H1 (cell line): ENCODE data around the gene CHCHD3. TPM values are rescaled to one million over a fixed set of nuclear protein-coding genes. Genes with fewer than 3 reads are reported as not detected.

Experiments
- CTCF ChIA-PET: fragments of 300-600 bp; sonication (Branson Sonifier 250); formaldehyde crosslinking; loops from one replicate; lab custom pipeline; 2021; ENCODE audit not compliant: partially characterized antibody; lab: Charles Lee
- POLR2A ChIA-PET: fragments of 300-600 bp; sonication (Branson Sonifier 250); formaldehyde crosslinking; loops from one replicate; lab custom pipeline; 2021; ENCODE audit warnings: inconsistent platforms; ENCODE audit not compliant: partially characterized antibody; lab: Charles Lee
- DNase-seq, 2 experiments: peaks; one replicate each; pipeline versions ENCODE4 v3.0.0 to v3.0.0-alpha.2; 2010 to 2022; ENCODE audit warnings: low spot score in 2 of 2, low read depth in 1 of 2, mixed read lengths in 1 of 2
- FAIRE-seq: peaks from 2 replicates; lab custom pipeline; 2011; peaks lifted over from hg19 to GRCh38; lab: Jason Lieb, UNC
- H2AFZ ChIP-seq: 2 replicates; pipeline ENCODE4 v1.8.1; 2012; ENCODE audit warnings: low read length, inconsistent platforms
- H2AK5ac ChIP-seq: 2 replicates; pipeline ENCODE4 v1.6.1; 2013; ENCODE audit warnings: low read depth, low read length
- H2BK120ac ChIP-seq: replicated peaks from 2 replicates; pipeline ENCODE3; 2013; ENCODE audit warnings: low read depth, low read length, inconsistent platforms
- H2BK12ac ChIP-seq: 2 replicates; pipeline ENCODE4 v1.6.1; 2013; ENCODE audit warnings: low read depth, low read length
- H2BK15ac ChIP-seq: 2 replicates; pipeline ENCODE4 v1.6.1; 2013; ENCODE audit warnings: low read length
- H2BK20ac ChIP-seq: 2 replicates; pipeline ENCODE4 v1.6.1; 2013; ENCODE audit warnings: low read length
- H2BK5ac ChIP-seq: 2 replicates; pipeline ENCODE4 v1.6.1; 2013; ENCODE audit warnings: low read depth, low read length
- H3K14ac ChIP-seq: 2 replicates; pipeline ENCODE4 v1.6.1; 2013; ENCODE audit warnings: inconsistent platforms; ENCODE audit not compliant: insufficient read length
- H3K18ac ChIP-seq: 2 replicates; pipeline ENCODE4 v1.6.1; 2013; ENCODE audit warnings: low read length; ENCODE audit errors: extremely low read depth
- H3K23ac ChIP-seq: 2 replicates; pipeline ENCODE4 v1.6.1; 2013; ENCODE audit warnings: inconsistent platforms; ENCODE audit not compliant: insufficient read length
- H3K23me2 ChIP-seq: 2 replicates; pipeline ENCODE4 v1.6.1; 2013; ENCODE audit warnings: low read depth, low read length
- H3K27ac ChIP-seq: 2 replicates; pipeline ENCODE4 v1.6.1; 2011; ENCODE audit warnings: low read depth, low read length, inconsistent platforms
- H3K27me3 ChIP-seq, 4 experiments: replicated peaks in 1 of 4; 1 replicate in 1 of 4; 2 replicates in 3 of 4; pipeline versions ENCODE4 v1.6.1 to v1.8.1; 2011 to 2013; ENCODE audit warnings: low read length in 3 of 4, mild to moderate bottlenecking in 3 of 4, inconsistent platforms in 2 of 4, mixed read lengths in 2 of 4, moderate library complexity in 1 of 4; ENCODE audit not compliant: control insufficient read depth in 3 of 4, insufficient read depth in 3 of 4; ENCODE audit errors: extremely low read depth in 1 of 4
- H3K36me3 ChIP-seq, 4 experiments: 2 replicates each; pipeline versions ENCODE4 v1.6.1 to v1.8.1; 2011 to 2013; ENCODE audit warnings: mild to moderate bottlenecking in 4 of 4, low read length in 3 of 4, moderate library complexity in 2 of 4, control low read depth in 1 of 4, inconsistent platforms in 1 of 4; ENCODE audit not compliant: insufficient read depth in 4 of 4, control insufficient read depth in 2 of 4
- H3K4ac ChIP-seq: replicated peaks from 2 replicates; pipeline ENCODE3; 2013; ENCODE audit warnings: low read length, low read depth, mixed read lengths, inconsistent platforms; ENCODE audit not compliant: insufficient read length
- H3K4me1 ChIP-seq, 4 experiments: replicated peaks in 1 of 4; 1 replicate in 1 of 4; 2 replicates in 3 of 4; pipeline versions ENCODE4 v1.6.1 to v1.8.1; 2011 to 2013; ENCODE audit warnings: low read length in 3 of 4, inconsistent platforms in 2 of 4, mixed read lengths in 1 of 4; ENCODE audit not compliant: insufficient read depth in 4 of 4, control insufficient read depth in 3 of 4
- H3K4me2 ChIP-seq, 2 experiments: 2 replicates each; pipeline versions ENCODE4 v1.6.1 to v1.8.1; 2011 to 2013; ENCODE audit warnings: low read depth in 2 of 2, low read length in 2 of 2, control low read depth in 1 of 2, inconsistent platforms in 1 of 2, mild to moderate bottlenecking in 1 of 2; ENCODE audit not compliant: insufficient read depth in 1 of 2
- H3K4me3 ChIP-seq, 4 experiments: fragments of 200-600, 300-600 bp in 1 of 4; sonication (generic), shearing (Covaris generic), sonication (Bioruptor Twin) in 1 of 4; 2 replicates each; pipeline versions ENCODE4 v1.5.1 to v1.8.1; 2011 to 2016; ENCODE audit warnings: low read length in 4 of 4, low read depth in 3 of 4, control low read depth in 2 of 4, inconsistent platforms in 2 of 4, mild to moderate bottlenecking in 2 of 4, mixed read lengths in 1 of 4, moderate library complexity in 1 of 4; ENCODE audit not compliant: insufficient read depth in 2 of 4; ENCODE audit errors: extremely low read depth in 1 of 4
- H3K56ac ChIP-seq: replicated peaks from 2 replicates; pipeline ENCODE3; 2013; ENCODE audit warnings: low read depth, mild to moderate bottlenecking, mixed read lengths, low read length, inconsistent platforms; ENCODE audit not compliant: insufficient read length
- H3K79me1 ChIP-seq: 2 replicates; pipeline ENCODE4 v1.6.1; 2013; ENCODE audit warnings: low read depth, low read length, control low read depth
- H3K79me2 ChIP-seq, 2 experiments: 2 replicates each; pipeline versions ENCODE4 v1.6.1 to v1.8.1; 2012 to 2013; ENCODE audit warnings: low read length in 2 of 2, mild to moderate bottlenecking in 2 of 2, inconsistent platforms in 1 of 2; ENCODE audit not compliant: insufficient read depth in 2 of 2, control insufficient read depth in 1 of 2
- H3K9ac ChIP-seq, 4 experiments: replicated peaks in 1 of 4; 1 replicate in 1 of 4; 2 replicates in 3 of 4; pipeline versions ENCODE4 v1.6.1 to v1.8.1; 2011 to 2013; ENCODE audit warnings: low read depth in 3 of 4, low read length in 3 of 4, control low read depth in 2 of 4, mild to moderate bottlenecking in 2 of 4, moderate library complexity in 2 of 4, inconsistent platforms in 1 of 4; ENCODE audit errors: extremely low read depth in 1 of 4
- H3K9me3 ChIP-seq, 2 experiments: 2 replicates each; pipeline versions ENCODE4 v1.6.1 to v1.8.1; 2012 to 2013; ENCODE audit warnings: mild to moderate bottlenecking in 2 of 2, moderate library complexity in 2 of 2, control low read depth in 1 of 2, inconsistent platforms in 1 of 2, low read depth in 1 of 2, low read length in 1 of 2, mixed read lengths in 1 of 2; ENCODE audit not compliant: insufficient read depth in 2 of 2
- H4K20me1 ChIP-seq, 2 experiments: replicated peaks in 1 of 2; 2 replicates each; pipeline versions ENCODE3 to v1.8.1; 2011 to 2013; ENCODE audit warnings: inconsistent platforms in 2 of 2, low read length in 2 of 2, mild to moderate bottlenecking in 1 of 2; ENCODE audit not compliant: insufficient read depth in 2 of 2, control insufficient read depth in 1 of 2
- H4K5ac ChIP-seq: 2 replicates; pipeline ENCODE4 v1.6.1; 2013; ENCODE audit warnings: low read length, low read depth, mixed read lengths, inconsistent platforms; ENCODE audit not compliant: insufficient read length
- H4K8ac ChIP-seq: 2 replicates; pipeline ENCODE4 v1.8.0; 2013; ENCODE audit warnings: mild to moderate bottlenecking, moderate library complexity, low read length, inconsistent platforms; ENCODE audit not compliant: insufficient read depth; ENCODE audit errors: extremely low read depth
- H4K91ac ChIP-seq: replicated peaks from 2 replicates; pipeline ENCODE3; 2013; ENCODE audit warnings: low read length, mixed read lengths, inconsistent platforms; ENCODE audit not compliant: insufficient read length
- HDAC2 ChIP-seq, 2 experiments: fragments of 300-600 bp in 1 of 2; sonication (generic) in 1 of 2; IDR thresholded peaks; 2 replicates each; pipeline ENCODE4 v1.6.1; 2011 to 2012; ENCODE audit warnings: low read depth in 2 of 2, low read length in 2 of 2, mild to moderate bottlenecking in 2 of 2, moderate library complexity in 2 of 2, borderline replicate concordance in 1 of 2, inconsistent platforms in 1 of 2
- WGBS, 2 experiments: shearing (Covaris generic) in 1 of 2; methylation state at CpG; one replicate each; pipeline versions ENCODE4 v1.1.6 to v1.1.7; 2013 to 2015; ENCODE audit warnings: low lambda C conversion rate in 2 of 2, mixed read lengths in 2 of 2, inconsistent platforms in 1 of 2, low coverage in 1 of 2, missing lambda C conversion rate in 1 of 2; ENCODE audit not compliant: insufficient replicate concordance in 2 of 2, insufficient coverage in 1 of 2, insufficient read length in 1 of 2; ENCODE audit errors: extremely low coverage in 1 of 2, missing lambda C conversion rate in 1 of 2; 5-methylcytosine and 5-hydroxymethylcytosine counted together
- polyA plus RNA-seq, 7 experiments: library from polyadenylated mRNA; depleted of rRNA in 3 of 7; stranded (reverse) in 5 of 7; unstranded in 2 of 7; fragments of >200 nt in 5 of 7; fragments of 200-250 nt in 2 of 7; gene quantifications; 1 replicate in 5 of 7; 2 replicates in 1 of 7; 4 replicates in 1 of 7; pipeline versions ENCODE4 v1.2.1 to v1.2.3, GENCODE V29; 2011 to 2013; ENCODE audit warnings: missing spikeins in 2 of 7, mixed read lengths in 2 of 7
- total RNA-seq: library from RNA; stranded (reverse); fragmentation: NEBNext Ultra II Directional; extraction: Animal tissue kit (Norgen Biotek cat#: 25700); gene quantifications from 2 replicates; pipeline ENCODE4 v1.2.1, GENCODE V29; 2021

Gene CHCHD3
- total and polyA plus RNA-seq, 2 of the 8 experiments (the other 6 are each of a cell fraction or from before 2014, with no cell fraction given): 42.9 to 137 TPM

DNA sequence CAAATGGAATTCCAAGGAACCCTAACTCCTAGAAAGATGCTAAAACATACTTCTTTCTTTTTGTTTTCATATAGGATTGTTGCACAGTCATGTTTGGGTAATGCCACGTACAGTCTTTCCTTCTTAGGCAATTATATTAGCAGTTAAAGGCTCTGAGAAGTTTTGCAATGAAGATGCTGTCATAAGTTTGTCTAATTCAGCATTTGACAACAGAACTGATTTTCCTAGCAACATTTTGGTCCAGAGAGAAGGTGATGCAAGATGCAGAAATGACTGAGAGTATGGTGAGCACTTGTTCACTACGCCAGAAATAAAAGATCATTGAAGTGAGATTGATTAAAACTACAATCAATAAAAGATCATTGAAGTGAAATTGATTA is 321.7 kb downstream of the CHCHD3 start:
- Histone ChIP-seq H3K79me2 (no peaks in the 10 kb centered on the region), H3K9ac (no peak overlapping the region), H3K14ac (no peak overlapping the region), H2BK15ac (no peak overlapping the region), H4K91ac (no peak overlapping the region), H3K23me2 (no peaks in the 10 kb centered on the region; the same call in 1 of the 2 replicates), H4K8ac (no peak overlapping the region), H3K27ac (no peak overlapping the region), H2BK12ac (no peak overlapping the region), H3K36me3 (no peaks in the 10 kb centered on the region), H3K4me3 (no peak overlapping the region), H4K5ac (no peak overlapping the region), H3K4ac (no peak overlapping the region), H3K4me2 (no peak overlapping the region), H2BK5ac (no peak overlapping the region), H3K4me1 (no peaks in the 10 kb centered on the region; a peak in 1 of 7 replicates), H3K9me3 (no peaks in the 10 kb centered on the region), H2AFZ (no peak overlapping the region), H2BK20ac (no peak overlapping the region), H2BK120ac (no peak overlapping the region), H3K27me3 (no peaks in the 10 kb centered on the region), H3K23ac (no peak overlapping the region), H3K18ac (no peak overlapping the region), H3K79me1 (no peaks in the 10 kb centered on the region; the same call in 1 of the 2 replicates), H4K20me1 (no peaks in the 10 kb centered on the region), H2AK5ac (no peak overlapping the region), H3K56ac (no peak overlapping the region)
- DNase-seq (no peak), FAIRE-seq (no peak)
- 90% methylated on average over 2 of the region's 2 CpGs; no CpG with 5 or more reads in 1 of the 2 experiments for WGBS, 2 experiments
- CTCF ChIA-PET: interaction anchor here (0.6 kb wide), 1 partner anchor 1460 kb away, joined by 3 read pairs; no protein-coding TSS in a partner anchor
- POLR2A ChIA-PET: no interaction called here
- TF ChIP-seq HDAC2 (IDR thresholded peaks at IDR 0.05; ENCODE audit: borderline replicate concordance in 1 of 2, low read depth in 2 of 2, low read length in 2 of 2): no peak
